Transverse colon (tissue), 4 donors: ENCODE results near the gene PAQR3. TPM values are rescaled to one million over a fixed set of nuclear protein-coding genes. Genes with fewer than 3 reads are reported as not detected.

ENCODE experiments used
- DNase-seq: peaks from one replicate; pipeline ENCODE4 v3.0.0-alpha.2; 2019
- H3K27ac ChIP-seq, 4 donors: fragments of 200-600 bp; sonication (generic); 2 replicates each; pipeline ENCODE4 v1.5.1; 2016 to 2018; ENCODE audit warnings: inconsistent platforms in 4 of 4
- H3K27me3 ChIP-seq: fragments of 200-600 bp; sonication (generic); 2 replicates; pipeline ENCODE4 v1.5.1; 2017; ENCODE audit warnings: inconsistent platforms
- H3K36me3 ChIP-seq, 4 donors: fragments of 200-600 bp; sonication (generic); 2 replicates each; pipeline ENCODE4 v1.5.1; 2017 to 2019; ENCODE audit warnings: inconsistent platforms in 4 of 4
- H3K4me1 ChIP-seq, 4 donors: fragments of 200-600 bp; sonication (generic); 2 replicates each; pipeline ENCODE4 v1.5.1; 2017 to 2020; ENCODE audit warnings: inconsistent platforms in 4 of 4
- H3K4me3 ChIP-seq, 4 donors: fragments of 200-600 bp; sonication (generic); 1 replicate in 1 of 4; 2 replicates in 3 of 4; pipeline versions ENCODE4 v1.5.1 to v1.6.1; 2017 to 2019; ENCODE audit warnings: inconsistent platforms in 4 of 4
- H3K9me3 ChIP-seq, 2 donors: fragments of 200-600 bp; sonication (generic); 2 replicates each; pipeline ENCODE4 v1.5.1; 2017 to 2019; ENCODE audit warnings: inconsistent platforms in 2 of 2
- EP300 ChIP-seq: sonication (generic); formaldehyde crosslinking; IDR thresholded peaks from one replicate; pipeline ENCODE4 v1.6.1; 2017; ENCODE audit warnings: antibody characterized with exemption, low read depth
- POLR2A ChIP-seq: fragments of 450-650 bp; IDR thresholded peaks from one replicate; pipeline ENCODE4 v1.6.1; 2016; ENCODE audit warnings: antibody characterized with exemption, mild to moderate bottlenecking, moderate library complexity
- POLR2AphosphoS5 ChIP-seq, 3 donors: sonication (generic); formaldehyde crosslinking; IDR thresholded peaks; one replicate each; pipeline ENCODE4 v1.6.1; 2016; ENCODE audit warnings: antibody characterized with exemption in 3 of 3
- WGBS, 2 donors: methylation state at CpG; one replicate each; pipeline ENCODE4 v1.1.5; 2018; ENCODE audit warnings: low coverage in 1 of 2; 5-methylcytosine and 5-hydroxymethylcytosine counted together
- in situ Hi-C, 4 donors: fragments of 200-750 bp; cut with MboI; loops; one replicate each; pipeline versions ENCODE4 v1.15.0 to v1.15.1; 2017; ENCODE audit warnings: low sequenced_read_pairs in 3 of 4, low pct_ligation_motif_present in 1 of 4, low pct_unique_long_range_greater_than_20kb in 1 of 4
- intact Hi-C: fragments of 100-400 bp; cut with DNase I; formaldehyde crosslinking; loops from one replicate; pipeline ENCODE4 v1.15.1; 2023; ENCODE audit warnings: low total_unique reads
- total RNA-seq, 4 donors: library from RNA; depleted of rRNA; stranded (reverse); fragments of >200 nt; gene quantifications; one replicate each; pipeline ENCODE4 v1.1.0, GENCODE V29; 2016
- TF ChIP-seq, protein P1 (sequence below), 5 experiments: fragments of 200-600 bp in 3 of 5; fragments of 450-650 bp in 2 of 5; sonication (generic) in 3 of 5; IDR thresholded peaks; 1 replicate in 2 of 5; 2 replicates in 3 of 5; pipeline ENCODE4 v1.5.1; 2016 to 2017; ENCODE audit warnings: antibody characterized with exemption in 5 of 5, inconsistent platforms in 3 of 5, mild to moderate bottlenecking in 2 of 5, moderate library complexity in 1 of 5

Gene PAQR3
- total RNA-seq, 4 donors from 2014 or later: 4.0 to 13.1 (median 12.7) TPM

DNA sequence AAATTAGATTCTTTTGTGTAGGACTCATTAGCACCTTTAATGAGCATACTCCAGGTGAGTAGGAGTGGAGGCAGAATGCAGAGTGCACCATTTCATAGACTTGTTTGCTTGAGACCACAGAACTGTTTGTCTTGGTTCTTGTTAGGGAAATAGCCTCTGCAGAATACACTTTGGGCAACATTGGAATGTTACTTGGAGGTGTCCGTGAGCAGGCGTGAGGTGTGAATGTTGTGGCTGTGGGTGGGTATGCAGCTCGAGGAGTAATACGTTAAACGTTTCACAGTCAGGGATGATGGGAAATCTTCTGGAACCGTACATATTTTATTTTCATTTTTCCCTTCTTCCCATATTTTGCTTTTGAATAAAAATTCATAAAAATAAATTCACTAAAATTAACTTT lies 31.6 kb downstream of the PAQR3 start:
- in situ Hi-C loops: no loop called here
- Histone ChIP-seq H3K27me3 (no peaks in the 10 kb centered on the region), H3K36me3 (peaks cover 0 to 7% (median 0%) of the 10 kb centered on the region in 4 donors), H3K4me3 (no peak overlapping the region), H3K27ac (no peak overlapping the region), H3K4me1 (peaks cover 0 to 2% (median 0%) of the 10 kb centered on the region in 4 donors), H3K9me3 (no peaks in the 10 kb centered on the region)
- no peak for TF ChIP-seq EP300
- no peak for TF ChIP-seq POLR2AphosphoS5 (IDR thresholded peaks at IDR 0.05)
- no peak for TF ChIP-seq POLR2A
- TF ChIP-seq, protein P1, sequence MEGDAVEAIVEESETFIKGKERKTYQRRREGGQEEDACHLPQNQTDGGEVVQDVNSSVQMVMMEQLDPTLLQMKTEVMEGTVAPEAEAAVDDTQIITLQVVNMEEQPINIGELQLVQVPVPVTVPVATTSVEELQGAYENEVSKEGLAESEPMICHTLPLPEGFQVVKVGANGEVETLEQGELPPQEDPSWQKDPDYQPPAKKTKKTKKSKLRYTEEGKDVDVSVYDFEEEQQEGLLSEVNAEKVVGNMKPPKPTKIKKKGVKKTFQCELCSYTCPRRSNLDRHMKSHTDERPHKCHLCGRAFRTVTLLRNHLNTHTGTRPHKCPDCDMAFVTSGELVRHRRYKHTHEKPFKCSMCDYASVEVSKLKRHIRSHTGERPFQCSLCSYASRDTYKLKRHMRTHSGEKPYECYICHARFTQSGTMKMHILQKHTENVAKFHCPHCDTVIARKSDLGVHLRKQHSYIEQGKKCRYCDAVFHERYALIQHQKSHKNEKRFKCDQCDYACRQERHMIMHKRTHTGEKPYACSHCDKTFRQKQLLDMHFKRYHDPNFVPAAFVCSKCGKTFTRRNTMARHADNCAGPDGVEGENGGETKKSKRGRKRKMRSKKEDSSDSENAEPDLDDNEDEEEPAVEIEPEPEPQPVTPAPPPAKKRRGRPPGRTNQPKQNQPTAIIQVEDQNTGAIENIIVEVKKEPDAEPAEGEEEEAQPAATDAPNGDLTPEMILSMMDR (IDR thresholded peaks at IDR 0.05): no peak
- WGBS, 2 donors: 96 to 99% methylated on average over 6 of the region's 6 CpGs
- intact Hi-C loops: no loop called here
- DNase-seq: no peak

DNA sequence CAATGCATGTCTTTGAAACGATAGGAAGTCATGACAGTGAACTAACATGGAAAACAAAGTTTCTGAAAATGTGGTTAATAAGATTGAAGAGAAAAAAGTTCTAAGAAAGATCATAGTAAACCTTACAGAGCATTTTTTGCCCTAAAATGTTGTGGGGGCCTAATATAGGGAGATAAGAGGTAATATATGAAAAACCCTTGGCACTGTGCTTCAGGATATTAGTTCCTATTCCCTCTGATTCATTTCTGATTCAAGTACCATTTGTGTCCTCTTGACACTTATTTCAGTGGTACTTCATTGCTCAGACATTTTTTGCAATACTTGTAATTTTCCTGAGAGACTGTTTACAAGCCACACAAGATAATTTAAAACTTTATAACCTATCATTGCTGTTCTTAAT lies 35.1 kb downstream of the PAQR3 start:
- Histone ChIP-seq H3K27me3 (no peaks in the 10 kb centered on the region), H3K4me1 (peaks cover 0 to 22% (median 4%) of the 10 kb centered on the region in 4 donors), H3K9me3 (no peaks in the 10 kb centered on the region), H3K4me3 (no peak overlapping the region), H3K27ac (no peak overlapping the region), H3K36me3 (no peaks in the 10 kb centered on the region)
- TF ChIP-seq EP300 (no peak), POLR2A (no peak), POLR2AphosphoS5 (IDR thresholded peaks at IDR 0.05) (no peak)
- TF ChIP-seq, protein P1 (IDR thresholded peaks at IDR 0.05): no peak
- in situ Hi-C loops (no loop called here), intact Hi-C loops (no loop called here)
- no peak for DNase-seq
- 63 to 84% methylated on average over 1 of the region's 1 CpG for whole genome bisulfite sequencing, 2 donors

DNA sequence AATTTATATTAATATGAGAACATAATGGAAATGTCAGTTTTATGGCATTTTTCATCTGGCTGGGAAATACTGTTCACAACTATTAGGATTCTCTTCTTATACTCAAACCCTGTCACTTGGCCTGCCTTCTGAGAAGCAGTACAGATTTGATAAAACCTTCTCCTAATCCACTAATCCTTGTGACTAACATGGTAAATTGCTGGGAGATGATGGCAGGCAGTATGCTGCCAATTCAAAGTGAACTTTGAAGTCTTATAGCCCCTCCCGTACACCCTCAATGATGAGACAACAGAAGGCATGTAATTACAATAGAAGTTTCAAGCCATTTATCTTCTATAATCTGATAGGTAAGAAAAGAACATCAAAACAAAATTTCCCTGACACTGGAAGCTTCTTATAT lies 36.9 kb downstream of the PAQR3 start:
- H3K4me1 ChIP-seq: peaks cover 0 to 22% (median 4%) of the 10 kb centered on the region in 4 donors
- H3K9me3 ChIP-seq: no peaks in the 10 kb centered on the region
- H3K27me3 ChIP-seq: no peaks in the 10 kb centered on the region
- intact Hi-C loops (no loop called here), in situ Hi-C loops (no loop called here)
- H3K27ac ChIP-seq: no peak overlapping the region
- no peak overlapping the region for H3K4me3 ChIP-seq
- no peaks in the 10 kb centered on the region for H3K36me3 ChIP-seq
- TF ChIP-seq, protein P1 (IDR thresholded peaks at IDR 0.05): no peak
- no peak for TF ChIP-seq EP300
- no peak for TF ChIP-seq POLR2A
- peak in 1 of 3 donors; percentile 14 for TF ChIP-seq POLR2AphosphoS5 (IDR thresholded peaks at IDR 0.05)
- 71 to 72% methylated on average over 1 of the region's 1 CpG for WGBS, 2 donors
- DNase-seq: no peak

DNA sequence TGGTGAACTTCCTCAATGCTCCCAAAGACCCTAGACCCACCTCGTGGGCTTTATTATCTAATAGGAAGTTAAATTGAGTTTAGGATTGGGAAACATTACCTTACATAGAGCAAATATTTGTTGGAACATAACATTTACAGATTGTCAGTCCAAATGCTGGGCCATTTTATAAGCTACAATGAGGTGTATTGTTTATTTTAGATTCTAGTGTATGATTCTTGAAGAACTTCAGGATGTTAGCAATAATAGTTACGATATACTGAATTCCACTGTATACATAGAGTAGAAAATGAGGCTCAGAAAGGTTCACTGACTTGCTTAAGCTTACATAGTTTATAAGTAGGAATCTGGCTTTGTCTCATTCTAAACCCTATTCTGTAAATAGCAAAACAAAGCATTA lies 37.4 kb downstream of the PAQR3 start:
- H3K4me3 ChIP-seq: no peak overlapping the region
- no peaks in the 10 kb centered on the region for H3K9me3 ChIP-seq
- H3K27ac ChIP-seq: no peak overlapping the region
- in situ Hi-C loops: no loop called here
- DNase-seq: no peak
- no peaks in the 10 kb centered on the region for H3K27me3 ChIP-seq
- TF ChIP-seq POLR2AphosphoS5 (IDR thresholded peaks at IDR 0.05) (no peak), POLR2A (no peak), EP300 (no peak)
- TF ChIP-seq, protein P1 (IDR thresholded peaks at IDR 0.05): no peak
- no peaks in the 10 kb centered on the region for H3K36me3 ChIP-seq
- H3K4me1 ChIP-seq: peaks cover 0 to 22% (median 4%) of the 10 kb centered on the region in 4 donors
- WGBS, 2 donors: 46 to 54% methylated on average over 2 of the region's 2 CpGs
- intact Hi-C loops: no loop called here
